H1 (cell line): ENCODE results near the gene BCAR1.

ENCODE experiments used
- CTCF ChIP-seq, 3 experiments: IDR thresholded peaks; 1 replicate in 2 of 3; 2 replicates in 1 of 3; pipeline versions ENCODE4 v1.5.1 to v1.6.1; 2011; ENCODE audit warnings: low read length in 3 of 3, mild to moderate bottlenecking in 3 of 3, inconsistent platforms in 2 of 3, low read depth in 1 of 3, moderate library complexity in 1 of 3; ENCODE audit not compliant: insufficient read depth in 1 of 3; ENCODE audit errors: control extremely low read depth in 1 of 3
- NRF1 ChIP-seq: IDR thresholded peaks from 2 replicates; pipeline ENCODE4 v1.6.1; 2011; ENCODE audit warnings: mild to moderate bottlenecking, low read depth, low read length, improper control_type of control experiment
- POLR2A ChIP-seq, 2 experiments: IDR thresholded peaks; 1 replicate in 1 of 2; 2 replicates in 1 of 2; pipeline ENCODE4 v1.6.1; 2011; ENCODE audit warnings: low read depth in 2 of 2, low read length in 2 of 2, mild to moderate bottlenecking in 2 of 2; ENCODE audit errors: control extremely low read depth in 1 of 2

GRCh38 chr16:75206749-75207451 is 44.5 kb downstream of the BCAR1 start, which contains the start of gene CTRB2:
- TF ChIP-seq CTCF (IDR thresholded peaks at IDR 0.05; ENCODE audit: control extremely low read depth in 1 of 3, insufficient read depth in 1 of 3, low read depth in 1 of 3, low read length in 3 of 3) (no peak), NRF1 (no peak), POLR2A (IDR thresholded peaks at IDR 0.05; ENCODE audit: control extremely low read depth in 1 of 2, low read depth in 2 of 2, low read length in 2 of 2) (no peak)
